Pancreas (tissue), 10 donors: ENCODE results near the gene RASSF3. TPM values are rescaled to one million over a fixed set of nuclear protein-coding genes. Genes with fewer than 3 reads are reported as not detected.
A peak's percentile ranks its signal among the peaks of the same experiment; 100 is the strongest.

Source experiments
- ATAC-seq, 4 donors: fragments of 200-7000 bp; cut with Tn5 transposase; one replicate each; pipeline versions ENCODE4 v1.8.0 to v1.9.1; 2020; ENCODE audit warnings: mild to moderate bottlenecking in 4 of 4, moderate library complexity in 4 of 4
- DNase-seq, 6 donors: peaks; one replicate each; pipeline ENCODE4 v3.0.0-alpha.2; 2020
- FAIRE-seq: peaks from 2 replicates; lab custom pipeline; 2012; peaks lifted over from hg19 to GRCh38; lab: Jason Lieb, UNC
- H3K27ac ChIP-seq, 4 donors: fragments of 200-600 bp; sonication (generic); 1 replicate in 3 of 4; 2 replicates in 1 of 4; pipeline versions ENCODE4 v1.5.0 to v1.8.0; 2020
- H3K27me3 ChIP-seq, 4 donors: fragments of 200-600 bp; one replicate each; pipeline ENCODE4 v1.8.0; 2021
- H3K36me3 ChIP-seq, 3 donors: fragments of 200-600 bp; sonication (generic) in 1 of 3; one replicate each; pipeline versions ENCODE4 v1.5.0 to v1.8.0; 2020 to 2021
- H3K4me1 ChIP-seq, 3 donors: fragments of 200-600 bp; one replicate each; pipeline ENCODE4 v1.8.0; 2021
- H3K4me3 ChIP-seq, 4 donors: fragments of 200-600 bp; sonication (generic) in 2 of 4; one replicate each; pipeline versions ENCODE4 v1.5.0 to v1.8.0; 2020 to 2021
- H3K9me3 ChIP-seq, 4 donors: fragments of 200-600 bp; one replicate each; pipeline ENCODE4 v1.8.0; 2021
- WGBS, 2 donors: extraction: QIAGEN DNeasy Blood & Tissue Kit; methylation state at CpG; one replicate each; pipeline ENCODE4 v1.1.7; 2013; 5-methylcytosine and 5-hydroxymethylcytosine counted together
- intact Hi-C, 3 donors: fragments of 100-400 bp; cut with DNase I; formaldehyde crosslinking; loops; one replicate each; pipeline versions ENCODE4 v1.11.1 to v1.14.2; 2022
- polyA plus RNA-seq, 2 donors: library from polyadenylated mRNA; stranded (reverse); fragments of 200-250 nt; gene quantifications; one replicate each; pipeline ENCODE4 v1.2.3, GENCODE V29; 2013
- total RNA-seq, 6 donors: library from RNA; stranded (reverse); fragmentation: NEBNext Ultra II Directional in 4 of 6; extraction: Animal tissue kit (Norgen Biotek cat#: 25700) in 4 of 6; gene quantifications; one replicate each; pipeline versions ENCODE4 v1.2.1 to v1.2.4, GENCODE V29; 2021 to 2023
- TF ChIP-seq, protein P1 (sequence below), 4 donors: fragments of 200-600 bp; sonication (generic) in 3 of 4; IDR thresholded peaks; one replicate each; pipeline versions ENCODE4 v1.5.0 to v1.8.0; 2021; ENCODE audit warnings: antibody characterized with exemption in 4 of 4
- donor health status: healthy with polysubstance abuse.
- donor health status: DM: no; HTN: no; CAD: no; lungs with moderate emphysema.
- donor health status: DM: no; HTN: no; CAD: no.
- donor health status: control.
- donor health status: control.
- donor health status: Bipolar disorder and iron deficiency.
- donor health status: DM: yes; HTN: yes; CAD: no.
- donor health status: DM: no; HTN: no; CAD: no.
- donor health status: DM: no; HTN: no; CAD: no.
- donor health status: DM: yes; HTN: yes; CAD: no.

Gene RASSF3
- total and polyA plus RNA-seq, 8 donors: 5.2 to 36.5 (median 21.5) TPM

DNA sequence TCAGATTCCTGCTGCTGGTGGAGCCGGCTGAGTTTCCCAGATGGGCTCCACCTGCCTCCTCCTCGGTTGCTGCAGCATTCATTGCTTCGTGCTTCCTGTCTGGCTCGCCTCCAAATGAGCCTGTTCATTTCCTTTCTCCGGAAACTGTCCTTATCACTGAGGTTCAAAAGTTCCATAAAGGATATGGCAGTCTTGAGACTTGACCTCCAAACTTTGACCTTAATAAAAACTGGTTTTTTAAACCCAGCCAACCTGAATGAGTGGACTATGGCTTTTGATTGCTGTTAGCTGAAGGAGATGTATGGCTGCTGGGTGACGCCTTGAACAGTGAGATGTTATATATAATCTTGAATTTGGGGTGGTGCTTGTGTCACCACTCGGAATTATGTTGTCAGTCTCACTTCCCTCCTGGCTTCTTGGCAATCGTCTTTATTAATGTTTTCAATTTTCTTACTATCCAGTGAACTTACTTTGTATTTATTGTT, 62.7 kb downstream of the RASSF3 start:
- intact Hi-C loops: loop anchor here in 1 of 3 donors (10.0 kb wide), 1 partner anchor 68 kb away; no protein-coding TSS in a partner anchor
- Histone ChIP-seq H3K27ac (peak overlapping the region; percentile 44 to 81 (median 60)), H3K9me3 (no peaks in the 10 kb centered on the region), H3K4me1 (peaks cover 44 to 78% (median 64%) of the 10 kb centered on the region in 3 donors), H3K27me3 (no peaks in the 10 kb centered on the region), H3K36me3 (no peaks in the 10 kb centered on the region), H3K4me3 (no peak overlapping the region)
- WGBS, 2 donors: 12 to 15% methylated on average over 8 of the region's 8 CpGs
- FAIRE-seq (peak; percentile 5), DNase-seq (peak; percentile 56 to 77 (median 74)), ATAC-seq (peak; percentile 18 to 53 (median 40))
- TF ChIP-seq, protein P1, sequence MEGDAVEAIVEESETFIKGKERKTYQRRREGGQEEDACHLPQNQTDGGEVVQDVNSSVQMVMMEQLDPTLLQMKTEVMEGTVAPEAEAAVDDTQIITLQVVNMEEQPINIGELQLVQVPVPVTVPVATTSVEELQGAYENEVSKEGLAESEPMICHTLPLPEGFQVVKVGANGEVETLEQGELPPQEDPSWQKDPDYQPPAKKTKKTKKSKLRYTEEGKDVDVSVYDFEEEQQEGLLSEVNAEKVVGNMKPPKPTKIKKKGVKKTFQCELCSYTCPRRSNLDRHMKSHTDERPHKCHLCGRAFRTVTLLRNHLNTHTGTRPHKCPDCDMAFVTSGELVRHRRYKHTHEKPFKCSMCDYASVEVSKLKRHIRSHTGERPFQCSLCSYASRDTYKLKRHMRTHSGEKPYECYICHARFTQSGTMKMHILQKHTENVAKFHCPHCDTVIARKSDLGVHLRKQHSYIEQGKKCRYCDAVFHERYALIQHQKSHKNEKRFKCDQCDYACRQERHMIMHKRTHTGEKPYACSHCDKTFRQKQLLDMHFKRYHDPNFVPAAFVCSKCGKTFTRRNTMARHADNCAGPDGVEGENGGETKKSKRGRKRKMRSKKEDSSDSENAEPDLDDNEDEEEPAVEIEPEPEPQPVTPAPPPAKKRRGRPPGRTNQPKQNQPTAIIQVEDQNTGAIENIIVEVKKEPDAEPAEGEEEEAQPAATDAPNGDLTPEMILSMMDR (IDR thresholded peaks at IDR 0.05): no peak

DNA sequence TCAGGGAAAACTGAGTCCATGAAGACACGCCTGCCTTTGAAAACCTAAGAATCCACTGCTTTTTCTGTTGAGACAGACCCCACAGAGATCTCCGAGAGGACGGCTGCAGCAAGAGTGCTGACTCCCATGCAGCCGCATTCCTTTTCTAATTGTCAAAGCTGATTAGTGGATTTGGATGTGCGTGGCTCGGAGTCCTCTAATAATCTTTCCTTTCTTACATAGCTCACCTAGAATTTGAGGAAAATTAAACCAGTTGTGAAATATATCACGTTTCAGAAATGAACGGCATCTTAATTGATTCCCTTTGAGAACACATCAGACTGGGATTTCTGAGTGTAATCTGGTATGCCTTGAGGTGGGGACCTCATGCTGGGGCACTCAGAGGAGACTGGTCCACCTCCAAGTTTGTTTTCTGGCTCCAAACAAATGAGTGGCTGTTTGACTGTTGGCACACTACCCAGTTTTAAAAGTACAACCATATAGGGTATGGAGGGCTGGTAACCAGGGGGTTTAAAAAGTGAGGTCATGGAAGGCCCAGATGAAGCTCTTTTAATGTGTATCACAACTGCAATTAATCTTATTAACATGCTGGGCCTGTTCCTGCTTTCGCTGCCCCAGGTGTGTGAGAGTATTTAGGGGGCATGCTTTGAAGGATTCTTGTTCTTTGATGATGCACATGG, 63.3 kb downstream of the RASSF3 start:
- H3K4me3 ChIP-seq: no peak overlapping the region
- TF ChIP-seq, protein P1 (IDR thresholded peaks at IDR 0.05): no peak
- no peak for FAIRE-seq
- H3K36me3 ChIP-seq: no peaks in the 10 kb centered on the region
- DNase-seq: no peak
- ATAC-seq: no peak
- 51 to 53% methylated on average over 9 of the region's 9 CpGs for WGBS, 2 donors
- intact Hi-C loops: loop anchor here in 1 of 3 donors (10.0 kb wide), 1 partner anchor 69 kb away; no protein-coding TSS in a partner anchor
- H3K27ac ChIP-seq: peak overlapping the region; percentile 44 to 81 (median 60)
- peaks cover 44 to 74% (median 58%) of the 10 kb centered on the region in 3 donors for H3K4me1 ChIP-seq
- H3K27me3 ChIP-seq: no peaks in the 10 kb centered on the region
- H3K9me3 ChIP-seq: no peaks in the 10 kb centered on the region

DNA sequence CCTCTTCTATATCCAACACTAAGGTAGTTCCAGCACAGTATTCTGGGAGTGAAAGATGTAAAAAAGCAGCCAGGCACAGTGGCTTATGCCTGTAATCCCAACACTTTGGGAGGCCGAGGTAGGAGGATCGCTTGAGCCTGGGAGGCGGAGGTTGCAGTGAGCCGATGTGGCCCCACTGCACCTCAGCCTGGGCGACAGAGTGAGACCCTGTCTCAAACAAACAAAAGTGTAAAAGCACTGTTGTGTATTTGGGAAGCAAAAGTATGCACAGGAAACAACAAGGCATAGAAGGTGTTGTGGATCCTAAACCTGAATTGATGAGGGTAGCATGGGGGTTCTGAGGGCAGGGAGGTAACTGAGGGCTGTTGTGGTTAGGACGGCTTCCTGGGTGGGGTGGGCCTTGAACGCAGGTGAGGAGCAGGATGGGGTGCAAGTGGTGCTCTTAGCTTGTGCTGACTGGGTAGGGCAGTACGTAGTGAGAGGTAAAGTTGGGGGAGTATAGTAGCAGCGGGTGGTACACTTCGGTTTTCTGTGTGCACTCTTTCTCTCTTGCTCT, 64.2 kb downstream of the RASSF3 start:
- intact Hi-C loops: loop anchor here in 1 of 3 donors (10.0 kb wide), 1 partner anchor 70 kb away; no protein-coding TSS in a partner anchor
- Histone ChIP-seq H3K9me3 (no peaks in the 10 kb centered on the region), H3K36me3 (no peaks in the 10 kb centered on the region), H3K4me3 (no peak overlapping the region), H3K27ac (peak overlapping the region in 1 of 4 donors; percentile 81), H3K27me3 (no peaks in the 10 kb centered on the region), H3K4me1 (peaks cover 37 to 66% (median 52%) of the 10 kb centered on the region in 3 donors)
- FAIRE-seq: no peak
- no peak for DNase-seq
- no peak for ATAC-seq
- 91 to 95% methylated on average over 10 of the region's 10 CpGs for WGBS, 2 donors
- TF ChIP-seq, protein P1 (IDR thresholded peaks at IDR 0.05): no peak

DNA sequence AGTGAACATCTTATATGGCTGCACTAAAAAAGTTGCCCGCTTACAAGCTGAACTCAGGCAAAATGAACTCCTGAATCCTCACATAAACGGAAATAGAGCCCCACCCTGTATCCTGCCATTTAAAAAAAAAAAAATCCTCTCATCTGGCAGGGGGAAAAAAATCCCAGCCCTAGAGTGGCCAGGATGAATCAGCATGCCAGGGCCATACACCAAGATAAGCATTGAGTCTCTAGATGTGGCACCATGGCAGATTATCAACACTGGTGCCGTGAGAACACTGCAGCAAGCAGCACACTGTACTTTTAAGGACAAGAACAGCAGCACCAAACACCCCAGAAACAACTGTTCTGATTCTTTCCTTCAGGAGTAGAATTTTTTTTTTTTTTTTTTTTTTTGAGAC, 65.5 kb downstream of the RASSF3 start:
- DNase-seq (peak in 4 of 6 donors; percentile 61 to 77 (median 76)), FAIRE-seq (no peak), ATAC-seq (peak; percentile 71 to 77 (median 74))
- Histone ChIP-seq H3K4me1 (peaks cover 27 to 59% (median 45%) of the 10 kb centered on the region in 3 donors), H3K36me3 (no peaks in the 10 kb centered on the region), H3K27me3 (no peaks in the 10 kb centered on the region), H3K9me3 (no peaks in the 10 kb centered on the region), H3K27ac (peak overlapping the region in 1 of 4 donors; percentile 15), H3K4me3 (no peak overlapping the region)
- intact Hi-C loops: loop anchor here in 1 of 3 donors (10.0 kb wide), 1 partner anchor 71 kb away; no protein-coding TSS in a partner anchor
- TF ChIP-seq, protein P1 (IDR thresholded peaks at IDR 0.05): no peak
- WGBS, 2 donors: 52 to 55% methylated on average over 3 of the region's 3 CpGs
